GM18909 (cell line): ENCODE results near the gene ACSF3.
"Not testable (repeated sequence)": the region's sequence is repeated elsewhere in the genome, so short reads cannot be mapped to it uniquely, and the experiment has no call there.

Experiments used
- ATAC-seq: cut with Tn5 transposase; IDR thresholded peaks from one replicate; pipeline ENCODE4 v1.9.1; 2021; ENCODE audit warnings: mild to moderate bottlenecking; ENCODE audit not compliant: unreplicated experiment, poor library complexity

Gene ACSF3

DNA sequence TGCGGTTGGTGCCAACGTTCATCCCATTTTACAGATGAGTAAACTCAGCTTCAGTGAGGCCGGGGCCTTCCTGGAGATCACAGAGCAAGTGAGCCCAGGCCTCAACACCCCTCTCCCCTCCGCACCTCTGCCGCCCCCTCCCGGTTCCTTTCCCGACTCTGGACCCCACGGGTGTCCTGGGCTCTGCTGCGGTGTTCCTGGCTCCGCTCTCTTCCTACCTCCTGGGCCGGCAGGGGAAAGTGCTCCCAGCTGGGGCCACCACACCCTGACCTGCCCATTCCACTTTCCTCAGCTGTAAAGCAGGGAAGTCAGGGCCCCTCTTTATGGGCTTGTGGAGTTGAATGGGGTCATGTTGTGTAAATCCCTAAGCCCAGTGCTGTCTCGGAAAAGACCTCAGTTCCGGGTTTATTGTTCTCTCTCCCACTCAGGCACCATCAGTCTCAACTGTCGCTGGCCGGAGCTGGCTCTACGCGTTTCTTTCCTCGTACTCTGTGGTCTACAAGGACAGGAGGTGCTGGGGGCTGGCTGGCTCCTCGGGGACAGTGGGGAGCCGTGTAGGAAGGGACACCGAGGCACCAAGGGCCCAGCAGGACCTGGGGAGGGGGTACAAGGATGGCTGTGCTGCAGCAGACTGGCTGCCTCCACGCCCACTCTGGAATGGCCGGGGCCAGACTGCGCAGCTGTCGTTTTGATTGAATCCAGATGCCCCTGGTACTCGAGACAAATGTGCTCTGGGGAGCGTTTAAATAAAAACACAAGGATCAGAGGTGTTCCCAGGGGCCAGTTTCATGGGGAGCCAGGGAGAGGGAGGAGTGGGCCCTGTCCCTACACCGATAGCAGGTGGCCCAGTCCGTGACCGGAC is 21.7 kb upstream of the ACSF3 start:
- no peak for ATAC-seq

DNA sequence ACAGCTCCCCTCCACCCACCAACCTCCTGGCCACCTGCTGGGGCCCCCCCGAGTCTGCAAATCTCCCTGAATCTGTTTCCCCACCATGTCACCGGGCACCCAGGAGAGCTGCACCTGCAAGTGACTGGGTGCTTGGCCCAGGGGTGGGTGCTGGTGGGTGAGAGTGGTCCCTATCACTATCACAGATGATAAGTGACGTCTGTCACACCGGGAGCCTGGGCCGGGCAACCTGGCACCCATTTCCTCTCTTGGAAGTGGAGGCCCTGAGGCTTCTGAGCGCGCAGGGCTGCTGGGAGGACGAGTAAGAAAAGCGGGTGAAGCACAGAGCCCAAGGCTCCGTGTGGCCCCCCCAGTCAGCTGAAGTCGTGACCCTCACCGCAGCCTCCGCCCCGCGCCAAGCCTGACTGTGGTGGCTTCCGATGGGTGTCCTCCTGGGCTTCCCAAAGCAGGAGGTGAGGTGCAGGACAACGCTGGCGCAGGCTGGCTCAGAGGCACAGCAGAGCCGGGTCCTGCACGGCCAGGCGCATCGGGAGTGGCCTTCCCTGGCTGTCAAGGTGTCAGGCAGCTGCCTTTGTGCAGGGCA is 21.0 kb upstream of the ACSF3 start:
- no peak for ATAC-seq

DNA sequence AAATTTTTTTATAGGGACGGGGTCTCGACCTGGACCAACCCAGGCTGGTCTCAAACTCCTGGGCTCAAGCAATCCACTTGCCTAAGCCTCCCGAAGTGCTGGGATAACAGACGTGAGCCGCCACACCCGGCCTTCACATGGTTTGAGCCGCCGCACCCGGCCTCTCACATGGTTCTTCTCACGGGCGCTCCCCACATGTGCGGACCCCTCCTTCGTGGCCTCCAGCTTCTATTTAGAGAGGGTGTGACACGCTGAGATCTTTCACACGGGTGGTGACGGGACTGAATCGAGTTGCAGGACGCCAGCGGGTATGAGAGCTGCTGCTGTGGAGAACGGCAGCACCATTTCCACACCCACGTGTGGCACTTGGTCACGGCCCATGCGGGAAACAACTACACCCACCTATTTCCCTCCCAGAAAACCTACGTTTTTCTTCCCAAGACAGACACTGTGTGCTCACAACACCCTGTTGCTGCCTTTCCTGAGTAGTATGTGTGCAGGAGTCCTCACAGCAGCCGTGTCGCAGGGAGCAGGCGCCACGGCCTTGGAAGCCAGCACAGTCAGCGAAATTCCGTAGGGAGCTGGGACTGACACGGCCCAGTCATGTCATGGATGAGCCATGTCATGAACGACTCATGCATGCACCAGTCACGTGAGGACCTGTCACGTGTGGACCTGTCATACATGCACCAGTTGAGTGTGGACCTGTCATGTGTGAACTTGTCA is 20.1 kb upstream of the ACSF3 start:
- ATAC-seq = no peak

DNA sequence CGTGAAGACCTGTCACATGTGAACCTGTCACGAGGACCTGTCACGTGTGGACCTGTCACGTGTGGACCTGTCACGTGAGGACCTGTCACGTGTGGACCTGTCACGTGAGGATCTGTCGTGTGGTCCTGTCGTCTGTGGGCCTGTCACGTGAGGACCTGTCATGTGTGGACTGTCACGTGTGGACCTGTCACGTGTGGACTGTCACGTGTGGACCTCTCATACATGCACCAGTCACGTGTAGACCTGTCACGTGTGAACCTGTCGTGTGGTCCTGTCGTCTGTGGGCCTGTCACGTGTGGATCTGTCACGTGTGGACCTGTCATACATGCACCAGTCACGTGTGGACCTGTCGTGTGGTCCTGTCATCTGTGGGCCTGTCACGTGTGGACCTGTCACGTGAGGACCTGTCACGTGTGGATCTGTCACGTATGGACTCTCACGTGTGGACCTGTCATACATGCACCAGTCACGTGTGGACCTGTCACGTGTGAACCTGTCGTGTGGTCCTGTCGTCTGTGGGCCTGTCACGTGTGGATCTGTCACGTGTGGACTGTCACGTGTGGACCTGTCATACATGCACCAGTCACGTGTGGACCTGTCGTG is 19.5 kb upstream of the ACSF3 start:
- not testable (repeated sequence) for ATAC-seq

DNA sequence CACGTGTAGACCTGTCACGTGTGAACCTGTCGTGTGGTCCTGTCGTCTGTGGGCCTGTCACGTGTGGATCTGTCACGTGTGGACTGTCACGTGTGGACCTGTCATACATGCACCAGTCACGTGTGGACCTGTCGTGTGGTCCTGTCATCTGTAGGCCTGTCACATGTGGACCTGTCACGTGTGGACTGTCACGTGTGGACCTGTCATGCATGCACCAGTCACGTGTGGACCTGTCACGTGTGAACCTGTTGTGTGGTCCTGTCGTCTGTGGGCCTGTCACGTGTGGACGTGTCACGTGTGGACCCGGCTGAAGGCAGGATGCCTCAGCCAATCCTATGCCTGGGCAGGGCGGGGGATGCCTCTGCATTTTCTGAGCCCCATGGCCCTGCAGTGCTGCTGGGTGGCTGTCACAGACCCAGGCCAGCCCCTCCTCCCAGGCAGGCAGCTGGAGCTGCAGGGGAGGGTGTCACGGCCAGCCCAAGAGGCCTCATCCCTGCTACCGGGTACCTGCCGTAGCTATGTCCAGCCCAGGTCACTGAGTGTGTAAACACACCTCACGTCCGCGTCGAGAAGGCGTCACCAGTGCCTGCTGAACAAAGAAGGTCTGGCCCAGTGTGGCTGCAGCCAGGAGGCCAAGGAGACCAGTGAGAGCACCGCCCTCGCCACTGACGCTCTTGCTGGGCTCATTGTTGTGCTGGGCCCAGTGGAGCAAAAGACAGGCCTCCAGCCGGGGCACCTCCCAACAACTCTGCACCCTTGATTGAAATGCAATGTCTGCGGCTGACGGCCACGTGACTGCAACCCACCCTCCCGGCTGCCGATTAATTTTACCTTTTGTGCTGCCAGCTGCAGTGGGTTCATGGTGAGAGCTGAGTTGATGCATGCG is 18.6 kb upstream of the ACSF3 start:
- no peak for ATAC-seq

DNA sequence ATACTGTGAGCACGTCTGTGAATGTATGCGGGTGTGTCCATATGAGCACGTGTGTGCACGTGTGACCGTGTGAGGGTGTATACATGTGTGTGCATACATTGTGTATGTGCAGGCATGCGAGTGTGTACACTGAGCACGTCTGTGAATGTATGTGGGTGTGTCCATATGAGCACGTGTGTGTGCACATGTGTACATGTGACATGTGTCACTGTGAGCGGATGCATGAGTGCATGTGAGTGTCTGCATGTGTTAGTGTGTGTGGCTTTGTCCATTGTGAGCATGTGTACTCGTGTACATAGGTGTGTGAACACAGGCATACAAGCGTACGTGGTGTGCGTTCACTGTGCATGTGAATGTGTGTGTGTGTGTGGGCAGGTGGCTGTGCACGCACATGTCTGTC is 17.5 kb upstream of the ACSF3 start:
- no peak for ATAC-seq

DNA sequence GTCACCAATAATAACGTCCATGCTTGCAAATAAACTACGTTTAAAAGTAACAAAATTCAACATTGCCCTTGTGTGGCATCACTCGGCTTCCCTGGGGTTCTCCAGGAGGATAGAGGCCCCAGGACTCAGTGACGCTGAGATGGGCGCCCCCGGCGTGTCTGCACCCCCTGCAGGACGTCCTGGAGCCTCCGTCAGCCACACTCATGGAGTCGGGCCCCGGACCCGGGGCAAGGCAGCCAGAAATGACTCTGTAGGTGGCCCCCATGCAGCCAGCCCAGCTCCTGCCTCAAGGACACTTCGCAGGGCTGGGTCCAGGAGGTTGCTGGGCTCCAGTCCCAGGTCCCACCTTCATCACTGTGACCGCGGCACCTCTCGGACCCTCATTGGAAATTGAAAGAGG is 16.6 kb upstream of the ACSF3 start:
- ATAC-seq = no peak

DNA sequence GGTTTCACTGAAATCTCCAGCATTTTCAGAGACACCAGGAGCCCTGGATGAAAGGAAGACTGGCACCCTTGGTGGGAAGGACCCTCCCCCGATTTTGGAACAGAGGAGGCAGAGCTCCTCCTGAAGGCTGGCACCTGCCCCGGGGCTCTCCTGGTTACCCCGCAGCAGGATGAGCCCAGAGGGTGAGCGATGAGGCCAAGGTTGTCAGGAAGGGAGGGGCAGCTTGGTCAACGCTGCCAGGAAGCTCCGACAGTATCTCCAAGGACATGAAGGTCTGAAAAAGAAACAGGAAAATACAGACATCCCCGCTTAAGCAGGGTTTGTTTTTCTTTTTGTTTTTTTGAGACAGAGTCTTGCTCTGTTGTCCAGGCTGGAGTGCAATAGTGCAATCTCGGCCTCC is 15.5 kb upstream of the ACSF3 start:
- no peak for ATAC-seq

DNA sequence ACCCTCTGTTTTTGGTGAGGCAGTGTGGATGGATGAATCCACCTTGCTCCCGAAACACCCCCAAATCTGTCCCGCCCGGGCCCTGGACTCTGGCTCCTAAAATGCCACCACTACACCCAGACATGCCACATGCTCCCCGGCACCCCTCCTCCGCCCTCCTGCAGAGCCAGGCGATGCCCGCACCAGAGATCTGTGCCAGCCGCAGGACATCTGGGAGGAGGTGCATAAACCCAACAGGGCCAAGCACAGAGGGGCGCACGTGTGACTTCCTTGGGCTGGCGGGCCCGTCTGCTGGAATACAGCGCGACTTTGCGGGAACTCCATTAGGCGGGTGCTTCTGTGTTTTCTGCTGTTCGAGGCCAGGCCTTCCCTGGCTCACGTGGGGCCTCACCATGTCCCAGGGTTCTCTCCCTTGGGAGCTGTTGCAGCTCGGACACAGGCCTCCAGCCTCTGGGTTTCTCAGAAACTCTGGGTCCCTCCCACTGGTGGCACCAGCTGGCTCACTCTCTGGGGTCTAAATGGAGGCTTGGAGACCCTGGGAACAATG is 14.1 kb upstream of the ACSF3 start:
- ATAC-seq = no peak

DNA sequence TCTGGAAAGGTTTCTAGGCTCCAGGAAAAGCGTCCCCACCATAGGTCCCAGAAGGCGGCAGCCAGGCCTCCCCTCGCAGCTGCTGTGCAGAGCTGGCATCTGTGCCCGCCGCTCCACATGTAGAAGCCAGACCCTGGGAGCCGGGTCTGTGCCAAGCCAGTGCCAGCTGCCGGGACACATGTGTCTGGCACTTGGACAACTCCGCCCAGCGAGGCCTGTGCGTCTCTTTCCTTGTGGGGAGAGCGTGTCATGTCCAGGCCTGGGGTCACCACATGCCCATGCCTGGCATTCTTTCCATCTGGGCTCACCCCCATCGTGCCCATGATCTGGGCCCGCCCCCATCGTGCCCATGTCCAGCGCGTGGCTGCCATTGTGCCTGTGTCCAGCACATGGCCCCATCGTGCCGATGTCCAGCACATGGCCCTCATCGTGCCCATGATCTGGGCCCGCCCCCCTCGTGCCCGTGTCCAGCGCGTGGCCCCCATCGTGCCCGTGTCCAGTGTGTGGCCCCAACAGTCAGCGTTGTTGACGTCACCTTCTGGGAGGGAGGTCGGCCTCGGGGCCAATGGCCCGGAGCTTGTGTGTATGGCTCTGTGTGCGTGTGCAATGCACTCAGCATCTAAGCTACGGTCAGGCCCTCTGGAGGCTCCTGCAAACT is 13.3 kb upstream of the ACSF3 start:
- ATAC-seq = no peak

DNA sequence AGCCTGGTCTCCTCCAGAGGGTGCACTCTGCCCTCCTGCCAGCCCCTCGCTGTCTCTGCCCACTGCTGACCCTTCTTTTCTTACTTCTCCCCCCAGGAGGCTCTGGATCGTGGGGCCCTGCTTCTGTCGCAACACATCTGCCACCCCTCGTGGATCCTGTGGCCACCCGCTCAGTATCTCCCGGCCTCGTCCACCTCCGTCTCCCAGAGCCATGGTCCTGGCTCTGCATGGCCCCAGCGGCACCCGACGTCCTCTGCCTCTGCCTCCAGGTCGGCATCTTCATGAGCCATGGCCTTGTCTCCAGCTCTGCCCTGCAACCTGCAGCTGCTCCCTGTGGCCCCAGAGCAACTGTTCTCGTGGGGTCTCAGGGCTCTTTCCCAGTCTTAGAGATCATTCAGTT is 12.1 kb upstream of the ACSF3 start:
- no peak for ATAC-seq

DNA sequence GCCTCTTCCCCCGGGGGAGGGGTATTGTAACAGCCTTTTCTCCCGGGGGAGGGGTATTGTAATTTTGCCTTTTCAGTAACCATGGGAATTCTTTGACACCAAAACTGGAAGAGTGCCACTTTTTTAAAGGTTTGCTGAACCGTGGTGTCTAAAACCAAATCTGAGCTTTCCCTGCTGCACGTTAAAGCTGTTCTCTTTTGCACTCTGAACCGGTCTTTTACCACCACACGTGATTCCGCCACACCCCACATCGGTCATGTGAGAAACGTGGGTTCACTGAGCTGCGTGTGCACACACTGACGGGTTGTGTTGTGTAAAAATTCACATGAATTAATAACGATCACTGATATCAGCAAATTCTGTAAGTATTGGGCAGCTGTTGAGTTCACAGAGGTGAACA is 9.2 kb upstream of the ACSF3 start:
- no peak for ATAC-seq

DNA sequence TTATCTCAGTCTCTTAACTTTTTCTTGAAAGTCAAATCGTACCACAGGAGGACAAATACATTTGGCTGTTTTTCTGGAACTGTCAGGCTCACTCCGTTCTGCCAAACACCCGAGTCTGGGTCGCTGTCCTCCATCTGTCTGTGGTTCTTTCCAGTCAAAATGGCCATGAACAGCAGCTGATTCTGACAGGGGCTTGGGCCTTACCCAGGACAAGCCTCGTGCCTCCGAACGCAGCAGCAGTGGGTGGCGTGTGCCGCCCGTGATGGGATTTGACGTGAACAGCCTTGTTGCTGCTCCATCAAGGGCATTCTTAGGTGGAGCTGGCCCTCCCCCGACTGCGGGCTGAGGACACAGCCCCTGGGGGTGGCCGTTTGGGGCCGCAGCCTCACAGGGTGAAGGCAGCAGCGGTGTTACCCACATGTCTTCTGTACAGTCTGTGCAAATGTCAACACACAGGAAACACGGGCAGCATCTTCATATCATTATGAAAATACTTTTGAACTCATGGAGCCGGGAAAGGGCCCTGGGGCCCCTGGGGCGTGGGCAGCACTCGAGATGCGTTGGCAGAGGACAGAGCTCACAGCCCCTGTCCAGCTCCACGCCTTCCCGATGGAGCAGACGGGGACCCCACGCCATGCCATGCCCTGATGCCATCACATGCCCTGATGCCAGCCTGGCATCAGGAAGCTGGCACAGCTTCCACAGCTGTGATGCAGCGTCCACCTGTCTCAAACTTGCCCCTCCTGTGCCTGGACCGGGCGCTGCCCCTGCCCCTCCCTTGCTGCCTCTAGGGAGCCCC is 8.6 kb upstream of the ACSF3 start:
- no peak for ATAC-seq

DNA sequence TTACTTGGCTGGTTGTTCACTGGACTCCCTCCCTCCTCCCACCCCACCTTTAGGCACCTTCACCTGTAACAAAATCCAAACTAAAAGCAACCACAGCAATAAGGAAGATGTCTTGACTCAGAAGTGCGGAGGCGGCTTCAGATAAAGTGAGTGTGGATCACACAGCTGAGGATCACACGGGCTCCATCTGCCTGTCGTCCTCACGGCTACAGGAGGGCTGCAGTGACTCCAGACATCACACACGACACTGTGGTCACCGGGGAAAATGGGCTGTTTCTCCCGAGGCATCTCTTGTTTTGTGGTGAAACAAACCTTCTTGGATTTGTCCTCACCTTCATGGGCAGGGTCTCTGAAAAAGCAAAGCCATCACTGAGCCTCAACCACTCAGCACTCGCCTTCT is 7.9 kb upstream of the ACSF3 start:
- ATAC-seq = no peak

DNA sequence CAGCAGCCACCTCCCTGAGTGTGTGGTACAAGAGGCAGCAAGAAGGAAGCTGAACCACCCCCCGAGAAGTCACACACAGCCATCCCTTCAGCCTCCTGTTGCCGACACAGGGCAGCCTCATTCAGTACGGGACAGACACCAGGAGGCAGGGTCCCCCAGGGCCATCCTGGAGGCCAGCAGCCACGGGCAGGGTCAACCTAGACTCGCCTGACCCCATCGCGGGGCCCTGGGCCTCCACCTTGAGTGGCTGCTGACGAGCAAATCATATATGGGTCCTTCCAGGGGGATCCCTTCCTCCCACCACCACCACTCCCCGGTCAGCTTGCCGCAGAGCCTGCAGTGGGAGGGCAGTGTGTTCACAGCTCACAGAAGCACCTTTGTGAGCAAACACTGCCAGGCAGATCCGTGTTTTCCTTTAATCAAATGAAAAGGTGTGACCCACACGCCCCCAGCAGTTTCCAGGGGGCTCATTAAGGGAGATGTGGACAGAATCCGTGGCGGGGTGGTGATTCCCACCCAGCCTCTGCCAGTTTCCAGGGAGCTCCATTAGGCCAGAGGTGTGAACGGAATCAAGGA is 5.6 kb upstream of the ACSF3 start:
- ATAC-seq = no peak

DNA sequence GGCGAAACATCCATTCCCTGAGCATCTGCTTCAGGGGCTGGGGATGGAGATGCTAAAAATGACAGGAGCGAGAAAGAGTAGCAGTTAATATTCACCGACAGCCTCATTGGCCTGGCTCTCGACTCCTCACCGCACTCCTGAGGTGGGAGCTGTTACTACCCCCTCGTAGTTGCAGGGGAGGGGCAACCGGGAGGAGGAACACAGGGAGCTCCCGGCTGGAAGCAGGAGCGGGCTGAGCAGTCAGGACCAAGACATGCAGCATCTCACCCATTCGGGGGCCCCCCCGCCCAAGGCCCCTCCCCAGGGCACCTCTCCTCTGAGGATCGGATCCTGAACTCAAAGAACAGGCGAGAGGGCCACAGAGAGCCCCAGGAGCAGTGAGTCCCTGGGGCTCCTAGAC is 4.5 kb upstream of the ACSF3 start:
- ATAC-seq = no peak

DNA sequence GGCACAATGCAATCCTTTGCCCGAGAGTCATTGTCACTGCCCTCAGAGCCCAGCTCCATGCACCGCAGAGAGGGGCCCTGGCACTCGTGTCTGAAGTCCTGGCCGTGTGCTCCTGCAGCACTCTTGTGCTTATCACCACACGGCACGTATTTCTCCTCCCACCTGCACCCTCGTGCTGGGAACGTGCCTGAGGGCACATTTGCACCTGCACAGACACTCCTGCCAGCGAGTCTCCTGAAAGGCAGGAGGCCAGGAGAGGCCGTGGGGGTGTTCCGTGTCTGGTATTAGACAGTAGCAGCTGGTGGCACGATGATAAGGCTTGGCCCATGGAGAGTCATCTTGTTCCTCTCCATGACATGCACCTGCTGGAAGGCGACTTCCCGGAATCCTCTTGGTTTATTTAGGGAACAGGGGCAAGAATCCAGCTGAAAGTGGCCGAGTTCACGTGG is 3.4 kb upstream of the ACSF3 start:
- ATAC-seq = no peak
